Mesodermal cell (in vitro differentiated cells): Measurements from ENCODE around the gene ATP7A.
"Not testable (repeated sequence)": the region's sequence is repeated elsewhere in the genome, so short reads cannot be mapped to it uniquely, and the experiment has no call there.

Experiments
- H3K27ac ChIP-seq: 2 replicates; pipeline ENCODE4 v1.7.0; 2013; ENCODE audit warnings: mild to moderate bottlenecking, low read depth, low read length, moderate library complexity; ENCODE audit not compliant: severe bottlenecking
- H3K36me3 ChIP-seq: 2 replicates; pipeline ENCODE4 v1.7.1; 2013; ENCODE audit warnings: mild to moderate bottlenecking, low read length, moderate library complexity; ENCODE audit not compliant: control insufficient read depth, insufficient read depth
- H3K4me1 ChIP-seq: one replicate; pipeline ENCODE4 v1.7.1; 2013; ENCODE audit warnings: mild to moderate bottlenecking, low read length; ENCODE audit not compliant: insufficient read depth, control insufficient read depth, poor library complexity, severe bottlenecking
- H3K4me3 ChIP-seq: 2 replicates; pipeline ENCODE4 v1.7.0; 2013; ENCODE audit warnings: low read length, control low read depth, mild to moderate bottlenecking; ENCODE audit not compliant: insufficient read depth, poor library complexity, severe bottlenecking; ENCODE audit errors: extremely low read depth
- H3K9me3 ChIP-seq: 2 replicates; pipeline ENCODE4 v1.7.1; 2013; ENCODE audit warnings: mild to moderate bottlenecking, low read length, moderate library complexity; ENCODE audit not compliant: control insufficient read depth
- WGBS, 2 experiments: methylation state at CpG; one replicate each; pipeline ENCODE4 v1.1.5; 2013; ENCODE audit warnings: missing lambda C conversion rate in 2 of 2; ENCODE audit not compliant: insufficient coverage in 2 of 2; 5-methylcytosine and 5-hydroxymethylcytosine counted together

The ATP7A gene

GRCh38 chrX:78073147-78074077, 162.9 kb downstream of the ATP7A start:
- not testable (repeated sequence) for H3K9me3 ChIP-seq, H3K27ac ChIP-seq, H3K4me1 ChIP-seq, H3K36me3 ChIP-seq, H3K4me3 ChIP-seq
- WGBS, 2 experiments, result 92 to 100% methylated on average over 1 to 2 of the region's 14 CpGs

GRCh38 chrX:78074088-78074487, 163.6 kb downstream of the ATP7A start:
- Histone ChIP-seq H3K36me3 (no peaks in the 10 kb centered on the region), H3K4me3 (no peak overlapping the region), H3K9me3 (no peaks in the 10 kb centered on the region), H3K4me1 (no peaks in the 10 kb centered on the region), H3K27ac (no peak overlapping the region)

GRCh38 chrX:78075787-78076389, 165.4 kb downstream of the ATP7A start:
- Histone ChIP-seq H3K4me3 (no peak overlapping the region), H3K27ac (no peak overlapping the region), H3K36me3 (no peaks in the 10 kb centered on the region), H3K9me3 (no peaks in the 10 kb centered on the region), H3K4me1 (no peaks in the 10 kb centered on the region)
- WGBS, 2 experiments, result 83% methylated on average over 1 of the region's 5 CpGs; no CpG with 5 or more reads in 1 of the 2 experiments

- H3K36me3 ChIP-seq, H3K27ac ChIP-seq, H3K4me3 ChIP-seq, H3K9me3 ChIP-seq, H3K4me1 ChIP-seq: not testable (repeated sequence)
- WGBS, 2 experiments, result 100% methylated on average over 1 of the region's 6 CpGs; no CpG with 5 or more reads in 1 of the 2 experiments
Measured at GRCh38 chrX:78081413-78081812, 170.9 kb downstream of the ATP7A start.

- Histone ChIP-seq H3K36me3 (no peaks in the 10 kb centered on the region), H3K4me1 (no peaks in the 10 kb centered on the region), H3K9me3 (no peaks in the 10 kb centered on the region), H3K27ac (no peak overlapping the region), H3K4me3 (no peak overlapping the region)
- 0% methylated on average over 1 of the region's 2 CpGs; no CpG with 5 or more reads in 1 of the 2 experiments for WGBS, 2 experiments
Measured at GRCh38 chrX:78092296-78092695, 181.8 kb downstream of the ATP7A start.

GRCh38 chrX:78098108-78098507, 187.6 kb downstream of the ATP7A start:
- H3K36me3 ChIP-seq, result no peaks in the 10 kb centered on the region
- H3K4me1 ChIP-seq, result no peaks in the 10 kb centered on the region
- H3K4me3 ChIP-seq, result no peak overlapping the region
- no peak overlapping the region for H3K27ac ChIP-seq
- H3K9me3 ChIP-seq, result no peaks in the 10 kb centered on the region
